ENCODE data around the gene MED20. TPM values are rescaled to one million over a fixed set of nuclear protein-coding genes. Genes with fewer than 3 reads are reported as not detected.

MED20 gene
- total RNA-seq: 10 to 100 TPM; 21.8 to 23.3 TPM
- polyA plus RNA-seq (ENCODE audit: insufficient read length in 2 of 2): 10 to 100 TPM; 21.9 to 23.8 TPM
- long read RNA-seq, donor 1, transcript MED20-201 (4 exons, 2,438 nt): major isoform, 10 of 11 reads
- long read RNA-seq, donor 1, partial matches to known transcripts: 0 of 11 reads
- long read RNA-seq, donor 1, other reads (novel, unspliced or antisense): 0 of 11 reads
- long read RNA-seq, donor 2, partial matches to known transcripts: 10 of 16 reads
- long read RNA-seq, donor 2, other reads (novel, unspliced or antisense): 5 of 16 reads
- long read RNA-seq, donor 3, transcript MED20-201 (4 exons, 2,438 nt): major isoform, 7 of 8 reads
- long read RNA-seq, donor 3, partial matches to known transcripts: 0 of 8 reads
- long read RNA-seq, donor 3, other reads (novel, unspliced or antisense): 0 of 8 reads
- long read RNA-seq, donor 4, transcript MED20-201 (4 exons, 2,438 nt): major isoform, 7 of 56 reads
- long read RNA-seq, donor 4, partial matches to known transcripts: 39 of 56 reads
- long read RNA-seq, donor 4, other reads (novel, unspliced or antisense): 8 of 56 reads

DNA sequence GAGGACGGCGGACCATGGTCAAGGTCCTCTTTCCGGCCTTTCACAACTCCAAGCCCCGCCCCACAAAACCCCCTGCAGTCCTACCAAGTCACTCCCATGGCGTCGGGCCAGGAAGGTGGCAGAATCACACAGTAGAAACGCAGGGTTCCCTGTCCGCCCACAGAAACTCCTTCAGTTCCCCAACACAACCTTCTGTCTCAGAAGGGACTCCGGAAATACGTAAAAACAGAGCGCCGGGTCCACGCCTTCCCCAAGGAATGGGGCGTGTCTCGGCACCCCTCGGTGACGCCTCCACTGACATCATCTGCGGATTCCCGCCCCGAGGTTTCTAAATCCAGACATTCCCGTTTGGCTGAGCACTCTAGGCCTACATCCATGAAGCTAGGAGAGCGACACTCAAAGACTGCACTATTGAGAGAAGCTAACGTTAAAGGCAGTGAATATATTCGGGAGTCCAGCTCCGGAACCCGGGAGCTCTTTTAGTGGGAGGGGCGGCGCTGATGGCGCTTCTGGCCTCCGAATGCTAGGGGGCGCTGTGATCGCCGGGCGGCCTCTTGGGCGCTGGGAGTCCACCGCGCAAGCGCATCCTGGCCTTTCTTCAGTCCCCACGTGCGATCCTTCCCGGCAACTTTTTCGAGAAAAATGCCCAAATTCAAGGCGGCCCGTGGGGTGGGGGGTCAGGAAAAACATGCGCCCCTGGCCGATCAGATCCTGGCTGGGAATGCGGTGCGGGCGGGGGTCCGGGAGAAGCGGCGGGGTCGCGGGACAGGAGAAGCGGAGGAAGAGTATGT is at the start of gene MED20, which contains the start of gene BYSL:
Gene MED20, minus strand, starts transcription at position 219 of the 791 bp plus-strand sequence. Its CDS starts 121 bp downstream, at position 98.
Gene BYSL, plus strand, starts transcription at position 579 of the 791 bp plus-strand sequence. Its CDS starts 64 bp downstream, at position 643.
- WGBS (ENCODE audit: insufficient coverage): 0% methylated on average over 55 of the region's 55 CpGs
- peak; percentile 92 to 99 (median 96) for DNase-seq (ENCODE audit: low read depth in 4 of 6, low spot score in 6 of 6)
- Histone ChIP-seq H3K27me3 (ENCODE audit: control insufficient read depth, insufficient read depth, low read length) (no peaks in the 10 kb centered on the region), H3K4me3 (ENCODE audit: low read depth, low read length) (peak within 1 kb of the TSS; percentile 99), H3K36me3 (ENCODE audit: control insufficient read depth, insufficient read depth, low read length) (peaks cover 21% of the 10 kb centered on the region), H3K27ac (ENCODE audit: low read depth, low read length) (peak within 1 kb of the TSS; percentile 100), H3K9me3 (ENCODE audit: control insufficient read depth, insufficient read depth, low read length) (no peaks in the 10 kb centered on the region), H3K4me1 (ENCODE audit: control insufficient read depth, insufficient read depth, low read length) (peaks cover 11% of the 10 kb centered on the region)

- no peak for DNase-seq (ENCODE audit: low read depth in 4 of 6, low spot score in 6 of 6)
- H3K27ac ChIP-seq (ENCODE audit: low read depth, low read length): no peak overlapping the region
Measured at GRCh38 chr6:41970436-41970846, 49.5 kb upstream of the MED20 start.

GRCh38 chr6:41967312-41968287 is 46.7 kb upstream of the MED20 start:
- H3K36me3 ChIP-seq (ENCODE audit: control insufficient read depth, insufficient read depth, low read length): no peaks in the 10 kb centered on the region
- no peaks in the 10 kb centered on the region for H3K27me3 ChIP-seq (ENCODE audit: control insufficient read depth, insufficient read depth, low read length)
- no peak overlapping the region for H3K27ac ChIP-seq (ENCODE audit: low read depth, low read length)
- H3K4me3 ChIP-seq (ENCODE audit: low read depth, low read length): no peak overlapping the region
- no peaks in the 10 kb centered on the region for H3K4me1 ChIP-seq (ENCODE audit: control insufficient read depth, insufficient read depth, low read length)
- DNase-seq (ENCODE audit: low read depth in 4 of 6, low spot score in 6 of 6): no peak
- WGBS (ENCODE audit: insufficient coverage): 59% methylated on average over 4 of the region's 7 CpGs
- no peaks in the 10 kb centered on the region for H3K9me3 ChIP-seq (ENCODE audit: control insufficient read depth, insufficient read depth, low read length)

More at GRCh38 chr6:41970436-41970846, 49.5 kb upstream of the MED20 start:
- Histone ChIP-seq H3K4me1 (ENCODE audit: control insufficient read depth, insufficient read depth, low read length) (no peaks in the 10 kb centered on the region), H3K27me3 (ENCODE audit: control insufficient read depth, insufficient read depth, low read length) (no peaks in the 10 kb centered on the region), H3K9me3 (ENCODE audit: control insufficient read depth, insufficient read depth, low read length) (no peaks in the 10 kb centered on the region), H3K36me3 (ENCODE audit: control insufficient read depth, insufficient read depth, low read length) (no peaks in the 10 kb centered on the region), H3K4me3 (ENCODE audit: low read depth, low read length) (no peak overlapping the region)
- WGBS (ENCODE audit: insufficient coverage): no CpG with 5 or more reads among the region's 4 CpGs

- no peaks in the 10 kb centered on the region for H3K36me3 ChIP-seq (ENCODE audit: control insufficient read depth, insufficient read depth, low read length)
- H3K9me3 ChIP-seq (ENCODE audit: control insufficient read depth, insufficient read depth, low read length): no peaks in the 10 kb centered on the region
- H3K4me1 ChIP-seq (ENCODE audit: control insufficient read depth, insufficient read depth, low read length): no peaks in the 10 kb centered on the region
- H3K4me3 ChIP-seq (ENCODE audit: low read depth, low read length): no peak overlapping the region
- no peak for DNase-seq (ENCODE audit: low read depth in 4 of 6, low spot score in 6 of 6)
- no peak overlapping the region for H3K27ac ChIP-seq (ENCODE audit: low read depth, low read length)
- no CpG with 5 or more reads among the region's 4 CpGs for WGBS (ENCODE audit: insufficient coverage)
- H3K27me3 ChIP-seq (ENCODE audit: control insufficient read depth, insufficient read depth, low read length): no peaks in the 10 kb centered on the region
Measured at GRCh38 chr6:41966961-41967311, 46.0 kb upstream of the MED20 start.

DNA sequence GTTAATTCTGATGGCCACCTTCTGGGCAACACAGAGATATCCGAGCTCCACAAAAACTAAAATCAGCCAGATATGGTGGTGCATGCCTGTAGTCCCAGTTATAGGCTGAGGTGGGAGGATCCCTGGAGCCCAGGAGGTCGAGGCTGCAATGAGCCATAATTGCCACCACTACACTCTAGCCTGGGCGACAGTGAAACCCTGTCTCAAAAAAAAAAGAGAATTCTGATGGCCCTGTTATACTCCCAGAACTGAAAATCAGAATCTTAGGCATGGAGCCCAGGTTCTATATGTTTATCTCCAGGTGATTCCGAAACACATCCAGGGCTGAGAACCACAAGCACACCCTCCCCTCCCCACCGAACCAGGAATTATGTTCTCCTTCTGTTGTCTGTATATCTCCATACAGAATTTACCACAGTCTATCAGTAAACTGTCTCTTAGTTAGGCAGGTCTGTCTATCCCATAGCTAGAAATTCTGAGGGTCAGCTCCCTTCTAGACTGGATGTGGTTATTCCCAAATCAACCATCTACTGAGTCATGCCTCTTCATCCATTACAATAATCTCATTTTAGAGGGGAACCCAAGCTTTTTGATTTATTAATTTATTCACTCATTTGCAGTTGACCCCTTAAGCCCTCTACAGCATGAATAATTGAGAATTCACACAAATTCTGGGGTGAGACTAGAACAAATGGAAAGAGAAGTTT is 45.4 kb upstream of the MED20 start:
- no peak for DNase-seq (ENCODE audit: low read depth in 4 of 6, low spot score in 6 of 6)
- 59% methylated on average over 3 of the region's 5 CpGs for WGBS (ENCODE audit: insufficient coverage)
- Histone ChIP-seq H3K9me3 (ENCODE audit: control insufficient read depth, insufficient read depth, low read length) (no peaks in the 10 kb centered on the region), H3K4me3 (ENCODE audit: low read depth, low read length) (no peak overlapping the region), H3K27ac (ENCODE audit: low read depth, low read length) (no peak overlapping the region), H3K27me3 (ENCODE audit: control insufficient read depth, insufficient read depth, low read length) (no peaks in the 10 kb centered on the region), H3K36me3 (ENCODE audit: control insufficient read depth, insufficient read depth, low read length) (no peaks in the 10 kb centered on the region), H3K4me1 (ENCODE audit: control insufficient read depth, insufficient read depth, low read length) (no peaks in the 10 kb centered on the region)

DNA sequence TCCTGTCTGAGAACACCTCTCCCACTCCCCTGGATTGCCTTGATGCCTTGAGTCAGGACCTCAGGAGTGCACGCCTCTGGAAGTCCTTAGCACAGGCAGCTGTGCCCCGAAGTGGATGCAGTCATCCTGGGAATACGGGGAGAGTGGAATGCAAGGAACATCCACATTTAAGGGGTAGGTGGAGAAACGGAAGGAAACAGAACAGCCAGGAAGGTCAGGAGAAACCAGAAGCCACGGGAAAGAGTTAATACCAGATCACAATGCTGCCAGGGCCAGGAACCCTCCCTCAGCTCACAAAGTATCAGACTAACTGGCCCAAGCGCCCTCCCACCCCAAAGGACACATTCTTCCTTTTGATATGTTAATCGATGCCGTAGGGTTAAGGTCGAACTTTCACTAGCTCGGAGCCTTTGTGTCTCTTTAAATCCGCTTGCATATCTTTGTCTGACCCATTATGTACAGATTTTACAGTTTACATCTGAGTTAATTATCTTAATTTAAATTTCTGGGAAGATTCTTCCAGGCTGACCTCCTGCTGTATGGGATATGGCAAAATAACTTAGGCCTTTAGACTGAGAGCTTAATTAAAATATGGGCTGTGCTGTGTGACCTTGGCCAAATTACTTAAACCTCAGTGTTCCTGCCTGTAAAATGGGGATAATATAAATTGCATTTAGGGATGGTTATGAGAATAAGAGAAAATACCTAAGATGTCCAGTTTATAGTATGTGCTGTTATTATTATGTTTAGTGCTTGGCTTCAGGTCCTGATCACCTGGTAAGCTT is 44.7 kb upstream of the MED20 start:
- H3K27me3 ChIP-seq (ENCODE audit: control insufficient read depth, insufficient read depth, low read length): no peaks in the 10 kb centered on the region
- H3K27ac ChIP-seq (ENCODE audit: low read depth, low read length): no peak overlapping the region
- no peaks in the 10 kb centered on the region for H3K4me1 ChIP-seq (ENCODE audit: control insufficient read depth, insufficient read depth, low read length)
- DNase-seq (ENCODE audit: low read depth in 4 of 6, low spot score in 6 of 6): no peak
- H3K36me3 ChIP-seq (ENCODE audit: control insufficient read depth, insufficient read depth, low read length): no peaks in the 10 kb centered on the region
- H3K9me3 ChIP-seq (ENCODE audit: control insufficient read depth, insufficient read depth, low read length): no peaks in the 10 kb centered on the region
- 23% methylated on average over 4 of the region's 11 CpGs for whole genome bisulfite sequencing (ENCODE audit: insufficient coverage)
- H3K4me3 ChIP-seq (ENCODE audit: low read depth, low read length): no peak overlapping the region

- Histone ChIP-seq H3K27me3 (ENCODE audit: control insufficient read depth, insufficient read depth, low read length) (no peaks in the 10 kb centered on the region), H3K9me3 (ENCODE audit: control insufficient read depth, insufficient read depth, low read length) (no peaks in the 10 kb centered on the region), H3K4me1 (ENCODE audit: control insufficient read depth, insufficient read depth, low read length) (no peaks in the 10 kb centered on the region), H3K4me3 (ENCODE audit: low read depth, low read length) (no peak overlapping the region), H3K36me3 (ENCODE audit: control insufficient read depth, insufficient read depth, low read length) (no peaks in the 10 kb centered on the region), H3K27ac (ENCODE audit: low read depth, low read length) (no peak overlapping the region)
- no peak for DNase-seq (ENCODE audit: low read depth in 4 of 6, low spot score in 6 of 6)
- 89% methylated on average over 2 of the region's 2 CpGs for WGBS (ENCODE audit: insufficient coverage)
Measured at GRCh38 chr6:41964201-41964887, 43.4 kb upstream of the MED20 start.

DNA sequence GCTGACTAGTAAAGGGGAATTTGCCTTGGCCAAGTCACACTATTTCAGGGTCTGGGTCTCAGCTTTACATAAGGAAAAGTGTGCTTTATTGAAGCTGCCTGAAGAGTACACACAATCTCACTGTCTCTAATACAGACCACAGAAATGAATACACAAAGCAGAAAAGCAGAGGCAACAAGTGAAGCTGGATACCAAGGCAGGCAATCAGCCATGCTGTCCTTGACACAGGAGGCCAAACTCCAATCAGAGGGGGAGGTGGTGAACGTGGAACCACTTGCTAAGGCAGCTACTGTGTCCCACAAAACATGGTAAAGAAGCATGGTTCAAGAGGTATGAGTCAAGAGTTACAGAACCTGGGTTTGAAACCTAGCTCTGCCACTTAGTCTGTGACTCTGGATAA is 42.4 kb upstream of the MED20 start:
- no peaks in the 10 kb centered on the region for H3K27me3 ChIP-seq (ENCODE audit: control insufficient read depth, insufficient read depth, low read length)
- DNase-seq (ENCODE audit: low read depth in 4 of 6, low spot score in 6 of 6): no peak
- H3K4me3 ChIP-seq (ENCODE audit: low read depth, low read length): no peak overlapping the region
- H3K4me1 ChIP-seq (ENCODE audit: control insufficient read depth, insufficient read depth, low read length): no peaks in the 10 kb centered on the region
- no peak overlapping the region for H3K27ac ChIP-seq (ENCODE audit: low read depth, low read length)
- no peaks in the 10 kb centered on the region for H3K36me3 ChIP-seq (ENCODE audit: control insufficient read depth, insufficient read depth, low read length)
- H3K9me3 ChIP-seq (ENCODE audit: control insufficient read depth, insufficient read depth, low read length): no peaks in the 10 kb centered on the region
- WGBS (ENCODE audit: insufficient coverage): 56% methylated on average over 1 of the region's 1 CpG

Measured in spinal cord (tissue), 10 donors.